ENCODE results near the gene FOXP1. TPM values are rescaled to one million over a fixed set of nuclear protein-coding genes. Genes with fewer than 3 reads are reported as not detected.

FOXP1 gene
- total RNA-seq, 1 experiment from 2014 or later = 2.9 TPM

DNA sequence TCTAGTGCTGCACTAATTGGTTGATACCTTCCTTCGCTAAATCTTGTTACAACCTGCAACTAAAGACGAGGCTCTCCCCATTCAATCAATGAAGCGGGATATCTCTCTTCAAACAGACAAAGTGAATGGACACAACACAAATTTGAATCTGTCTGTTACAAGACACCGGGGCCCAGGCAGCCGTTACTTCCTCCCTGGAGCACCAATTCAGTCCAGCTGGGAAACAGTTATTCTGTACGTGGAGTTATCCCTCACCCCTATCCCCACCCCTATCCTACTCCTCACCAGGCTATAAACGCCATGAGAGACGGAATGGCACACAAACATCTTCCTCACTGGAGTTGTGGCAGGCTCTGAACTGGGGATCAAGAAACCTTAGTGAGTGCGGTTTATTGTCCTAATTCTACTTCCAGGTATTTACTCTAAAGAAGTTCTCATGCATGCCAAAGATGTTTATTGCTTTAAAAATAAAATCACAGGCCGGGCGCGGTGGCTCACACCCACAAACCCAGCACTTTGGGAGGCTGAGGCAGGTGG, 181.8 kb downstream of the FOXP1 start:
- H3K4me3 ChIP-seq (ENCODE audit: low read depth in 2 of 2, low read length in 2 of 2) = no peak overlapping the region
- in situ Hi-C loops (cut with HindIII; ENCODE audit: low pct_unique_long_range_greater_than_20kb, low sequenced_read_pairs) = no loop called here
- CTCF ChIA-PET = no interaction called here
- TF ChIP-seq SIN3A (IDR thresholded peaks at IDR 0.05; ENCODE audit: borderline replicate concordance, insufficient read depth, low read depth, low read length) (no peak), TCF7L2 (IDR thresholded peaks at IDR 0.05; ENCODE audit: low read depth, low read length) (no peak), POLR2AphosphoS5 (IDR thresholded peaks at IDR 0.05; ENCODE audit: low read depth, low read length) (no peak)
- TF ChIP-seq, protein P1, sequence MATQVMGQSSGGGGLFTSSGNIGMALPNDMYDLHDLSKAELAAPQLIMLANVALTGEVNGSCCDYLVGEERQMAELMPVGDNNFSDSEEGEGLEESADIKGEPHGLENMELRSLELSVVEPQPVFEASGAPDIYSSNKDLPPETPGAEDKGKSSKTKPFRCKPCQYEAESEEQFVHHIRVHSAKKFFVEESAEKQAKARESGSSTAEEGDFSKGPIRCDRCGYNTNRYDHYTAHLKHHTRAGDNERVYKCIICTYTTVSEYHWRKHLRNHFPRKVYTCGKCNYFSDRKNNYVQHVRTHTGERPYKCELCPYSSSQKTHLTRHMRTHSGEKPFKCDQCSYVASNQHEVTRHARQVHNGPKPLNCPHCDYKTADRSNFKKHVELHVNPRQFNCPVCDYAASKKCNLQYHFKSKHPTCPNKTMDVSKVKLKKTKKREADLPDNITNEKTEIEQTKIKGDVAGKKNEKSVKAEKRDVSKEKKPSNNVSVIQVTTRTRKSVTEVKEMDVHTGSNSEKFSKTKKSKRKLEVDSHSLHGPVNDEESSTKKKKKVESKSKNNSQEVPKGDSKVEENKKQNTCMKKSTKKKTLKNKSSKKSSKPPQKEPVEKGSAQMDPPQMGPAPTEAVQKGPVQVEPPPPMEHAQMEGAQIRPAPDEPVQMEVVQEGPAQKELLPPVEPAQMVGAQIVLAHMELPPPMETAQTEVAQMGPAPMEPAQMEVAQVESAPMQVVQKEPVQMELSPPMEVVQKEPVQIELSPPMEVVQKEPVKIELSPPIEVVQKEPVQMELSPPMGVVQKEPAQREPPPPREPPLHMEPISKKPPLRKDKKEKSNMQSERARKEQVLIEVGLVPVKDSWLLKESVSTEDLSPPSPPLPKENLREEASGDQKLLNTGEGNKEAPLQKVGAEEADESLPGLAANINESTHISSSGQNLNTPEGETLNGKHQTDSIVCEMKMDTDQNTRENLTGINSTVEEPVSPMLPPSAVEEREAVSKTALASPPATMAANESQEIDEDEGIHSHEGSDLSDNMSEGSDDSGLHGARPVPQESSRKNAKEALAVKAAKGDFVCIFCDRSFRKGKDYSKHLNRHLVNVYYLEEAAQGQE (IDR thresholded peaks at IDR 0.05; ENCODE audit: insufficient read depth in 1 of 2, low read depth in 2 of 2, low read length in 1 of 2) = no peak
- TF ChIP-seq, protein P2, sequence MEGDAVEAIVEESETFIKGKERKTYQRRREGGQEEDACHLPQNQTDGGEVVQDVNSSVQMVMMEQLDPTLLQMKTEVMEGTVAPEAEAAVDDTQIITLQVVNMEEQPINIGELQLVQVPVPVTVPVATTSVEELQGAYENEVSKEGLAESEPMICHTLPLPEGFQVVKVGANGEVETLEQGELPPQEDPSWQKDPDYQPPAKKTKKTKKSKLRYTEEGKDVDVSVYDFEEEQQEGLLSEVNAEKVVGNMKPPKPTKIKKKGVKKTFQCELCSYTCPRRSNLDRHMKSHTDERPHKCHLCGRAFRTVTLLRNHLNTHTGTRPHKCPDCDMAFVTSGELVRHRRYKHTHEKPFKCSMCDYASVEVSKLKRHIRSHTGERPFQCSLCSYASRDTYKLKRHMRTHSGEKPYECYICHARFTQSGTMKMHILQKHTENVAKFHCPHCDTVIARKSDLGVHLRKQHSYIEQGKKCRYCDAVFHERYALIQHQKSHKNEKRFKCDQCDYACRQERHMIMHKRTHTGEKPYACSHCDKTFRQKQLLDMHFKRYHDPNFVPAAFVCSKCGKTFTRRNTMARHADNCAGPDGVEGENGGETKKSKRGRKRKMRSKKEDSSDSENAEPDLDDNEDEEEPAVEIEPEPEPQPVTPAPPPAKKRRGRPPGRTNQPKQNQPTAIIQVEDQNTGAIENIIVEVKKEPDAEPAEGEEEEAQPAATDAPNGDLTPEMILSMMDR (IDR thresholded peaks at IDR 0.05) = no peak
- POLR2A ChIA-PET = no interaction called here
- no peaks in the 10 kb centered on the region for H3K27me3 ChIP-seq (ENCODE audit: control insufficient read depth, insufficient read depth, low read length)
- BruUV-seq (replicated peaks) = no TSS peak
- ATAC-seq = no peak
- DNase-seq (ENCODE audit: low read depth, low spot score) = no peak
- H3K4me1 ChIP-seq (ENCODE audit: control insufficient read depth, insufficient read depth, low read length) = no peaks in the 10 kb centered on the region
- intact Hi-C loops (cut with micrococcal nuclease; ENCODE audit: unreplicated experiment) = no loop called here
- H3K36me3 ChIP-seq (ENCODE audit: control insufficient read depth, insufficient read depth, low read length) = no peaks in the 10 kb centered on the region
- no peaks in the 10 kb centered on the region for H3K9me3 ChIP-seq (ENCODE audit: control insufficient read depth, insufficient read depth, low read depth, low read length)
- no peak overlapping the region for H3K27ac ChIP-seq (ENCODE audit: low read length)

DNA sequence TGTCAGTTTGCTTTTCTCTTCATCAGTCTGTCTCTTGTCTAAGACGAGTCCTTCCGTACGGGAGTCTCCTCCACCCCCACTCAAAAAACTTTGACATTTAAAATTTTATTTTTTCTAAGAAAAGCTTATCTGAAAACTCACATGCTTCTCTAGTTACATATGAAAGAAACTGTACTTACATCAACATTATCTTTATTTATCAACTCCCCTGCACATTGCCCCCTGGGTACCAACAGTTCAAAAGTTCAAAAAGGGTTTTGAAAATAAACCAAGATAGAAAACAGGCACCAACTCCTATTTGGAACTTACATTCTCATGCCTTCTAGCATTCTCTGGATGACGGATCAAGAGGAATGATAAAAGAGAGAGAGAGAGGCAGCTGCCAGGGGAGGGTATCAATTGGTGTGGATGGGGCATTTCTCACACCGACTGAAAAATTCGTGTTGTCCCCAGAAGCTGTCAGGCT, 182.5 kb downstream of the FOXP1 start:
- CTCF ChIA-PET = no interaction called here
- POLR2A ChIA-PET = no interaction called here
- no peak for DNase-seq (ENCODE audit: low read depth, low spot score)
- TF ChIP-seq, protein P2 (IDR thresholded peaks at IDR 0.05) = no peak
- TF ChIP-seq, protein P1 (IDR thresholded peaks at IDR 0.05; ENCODE audit: insufficient read depth in 1 of 2, low read depth in 2 of 2, low read length in 1 of 2) = no peak
- TF ChIP-seq POLR2AphosphoS5 (IDR thresholded peaks at IDR 0.05; ENCODE audit: low read depth, low read length) = no peak
- no peak for TF ChIP-seq TCF7L2 (IDR thresholded peaks at IDR 0.05; ENCODE audit: low read depth, low read length)
- TF ChIP-seq SIN3A (IDR thresholded peaks at IDR 0.05; ENCODE audit: borderline replicate concordance, insufficient read depth, low read depth, low read length) = no peak
- Histone ChIP-seq H3K27ac (ENCODE audit: low read length) (no peak overlapping the region), H3K9me3 (ENCODE audit: control insufficient read depth, insufficient read depth, low read depth, low read length) (no peaks in the 10 kb centered on the region), H3K27me3 (ENCODE audit: control insufficient read depth, insufficient read depth, low read length) (no peaks in the 10 kb centered on the region), H3K4me3 (ENCODE audit: low read depth in 2 of 2, low read length in 2 of 2) (no peak overlapping the region), H3K4me1 (ENCODE audit: control insufficient read depth, insufficient read depth, low read length) (no peaks in the 10 kb centered on the region), H3K36me3 (ENCODE audit: control insufficient read depth, insufficient read depth, low read length) (no peaks in the 10 kb centered on the region)
- ATAC-seq = no peak
- intact Hi-C loops (cut with micrococcal nuclease; ENCODE audit: unreplicated experiment) (no loop called here), in situ Hi-C loops (cut with HindIII; ENCODE audit: low pct_unique_long_range_greater_than_20kb, low sequenced_read_pairs) (no loop called here)
- no TSS peak for BruUV-seq (replicated peaks)

Measured in Panc1 (cell line).